Astrocyte of the spinal cord (primary cell): ENCODE results near the gene RHBDL3.

Experiments used
- DNase-seq: peaks from one replicate; pipeline ENCODE4 v3.0.0; 2011; ENCODE audit warnings: low read depth, low spot score
- H3K4me3 ChIP-seq: 2 replicates; pipeline ENCODE4 v1.5.1; 2011; ENCODE audit warnings: low read depth, mild to moderate bottlenecking, low read length, moderate library complexity
- CTCF ChIP-seq: IDR thresholded peaks from 2 replicates; pipeline ENCODE4 v1.5.1; 2012; ENCODE audit warnings: low read depth, mild to moderate bottlenecking, low read length, inconsistent platforms
- in situ Hi-C: cut with HindIII; loops from 2 replicates; pipeline ENCODE4 v1.10.0; 2017; ENCODE audit warnings: low sequenced_read_pairs

Gene RHBDL3

GRCh38 chr17:32265192-32265923, at the start of gene RHBDL3:
RHBDL3 (plus strand) TSS chr17:32265832; CDS start chr17:32266190, 358 bp downstream.
- TF ChIP-seq CTCF, result no peak
- DNase-seq, result no peak
- in situ Hi-C loops, result no loop called here
- H3K4me3 ChIP-seq, result peak within 1 kb of the TSS; percentile 25

DNA sequence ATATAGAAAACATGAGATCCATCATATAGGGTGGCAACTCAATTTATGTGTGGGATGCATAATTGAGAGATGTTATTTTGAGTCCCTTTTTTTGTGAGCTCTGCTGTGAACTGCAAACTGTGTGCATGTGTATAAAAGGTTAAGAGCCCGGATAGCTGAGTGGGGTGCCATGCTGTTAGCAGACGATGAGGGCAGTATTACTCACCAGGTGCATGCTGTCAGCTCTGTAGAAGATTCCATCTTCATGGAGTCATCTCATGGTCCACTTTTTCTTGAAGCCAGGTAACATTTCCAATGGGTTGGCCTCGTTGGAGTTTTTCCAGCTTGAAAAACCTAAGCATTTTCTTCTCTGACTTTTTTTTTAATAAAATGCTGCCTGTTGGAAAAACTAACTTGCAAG, 43.0 kb upstream of the RHBDL3 start:
- TF ChIP-seq CTCF, result no peak
- no peak overlapping the region for H3K4me3 ChIP-seq
- peak; percentile 9 for DNase-seq
- in situ Hi-C loops, result no loop called here

GRCh38 chr17:32223703-32224102, 41.9 kb upstream of the RHBDL3 start:
- in situ Hi-C loops, result no loop called here

DNA sequence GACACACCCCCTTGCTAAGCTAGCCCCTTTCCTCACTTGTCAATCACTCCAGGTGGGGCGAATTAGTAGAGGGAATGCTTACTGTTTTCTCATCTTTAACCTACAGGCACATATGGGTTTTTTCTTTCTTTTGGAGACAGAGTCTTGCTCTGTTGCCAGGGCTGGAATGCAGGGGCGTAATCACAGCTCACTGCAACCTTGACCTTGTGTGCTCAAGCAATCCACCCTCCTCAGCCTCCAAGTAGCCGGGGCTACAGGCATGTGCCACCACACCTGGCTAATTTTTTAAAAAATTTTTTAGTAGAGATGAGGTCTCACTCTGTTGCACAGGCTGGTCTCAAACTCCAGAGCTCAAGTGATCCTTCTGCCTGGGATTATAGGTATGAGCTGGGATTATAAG, 38.7 kb upstream of the RHBDL3 start:
- TF ChIP-seq CTCF, result no peak
- in situ Hi-C loops, result no loop called here
- no peak for DNase-seq
- H3K4me3 ChIP-seq, result no peak overlapping the region

More at GRCh38 chr17:32223703-32224102, 41.9 kb upstream of the RHBDL3 start:
- no peak for DNase-seq
- no peak for TF ChIP-seq CTCF
- no peak overlapping the region for H3K4me3 ChIP-seq

GRCh38 chr17:32227910-32228309, 37.7 kb upstream of the RHBDL3 start:
- no peak for DNase-seq
- TF ChIP-seq CTCF, result no peak
- no peak overlapping the region for H3K4me3 ChIP-seq
- in situ Hi-C loops, result no loop called here

- DNase-seq, result no peak
- no peak for TF ChIP-seq CTCF
- no peak overlapping the region for H3K4me3 ChIP-seq
- in situ Hi-C loops, result no loop called here
These were observed 30.0 kb upstream of the RHBDL3 start for GRCh38 chr17:32235588-32235987.
